Pulmonary artery endothelial cell (primary cell): ENCODE results near the gene ZNF516. TPM values are rescaled to one million over a fixed set of nuclear protein-coding genes. Genes with fewer than 3 reads are reported as not detected.
"Not testable (repeated sequence)": the region's sequence is repeated elsewhere in the genome, so short reads cannot be mapped to it uniquely, and the experiment has no call there.

Experiments
- DNase-seq: peaks from one replicate; pipeline ENCODE4 v3.0.0-alpha.2; 2011; ENCODE audit warnings: low read depth, low spot score
- total RNA-seq: library from RNA; depleted of rRNA; stranded (reverse); fragments of >200 nt; gene quantifications from 2 replicates; pipeline ENCODE4 v1.2.3, GENCODE V29; 2014

Gene ZNF516, protein sequence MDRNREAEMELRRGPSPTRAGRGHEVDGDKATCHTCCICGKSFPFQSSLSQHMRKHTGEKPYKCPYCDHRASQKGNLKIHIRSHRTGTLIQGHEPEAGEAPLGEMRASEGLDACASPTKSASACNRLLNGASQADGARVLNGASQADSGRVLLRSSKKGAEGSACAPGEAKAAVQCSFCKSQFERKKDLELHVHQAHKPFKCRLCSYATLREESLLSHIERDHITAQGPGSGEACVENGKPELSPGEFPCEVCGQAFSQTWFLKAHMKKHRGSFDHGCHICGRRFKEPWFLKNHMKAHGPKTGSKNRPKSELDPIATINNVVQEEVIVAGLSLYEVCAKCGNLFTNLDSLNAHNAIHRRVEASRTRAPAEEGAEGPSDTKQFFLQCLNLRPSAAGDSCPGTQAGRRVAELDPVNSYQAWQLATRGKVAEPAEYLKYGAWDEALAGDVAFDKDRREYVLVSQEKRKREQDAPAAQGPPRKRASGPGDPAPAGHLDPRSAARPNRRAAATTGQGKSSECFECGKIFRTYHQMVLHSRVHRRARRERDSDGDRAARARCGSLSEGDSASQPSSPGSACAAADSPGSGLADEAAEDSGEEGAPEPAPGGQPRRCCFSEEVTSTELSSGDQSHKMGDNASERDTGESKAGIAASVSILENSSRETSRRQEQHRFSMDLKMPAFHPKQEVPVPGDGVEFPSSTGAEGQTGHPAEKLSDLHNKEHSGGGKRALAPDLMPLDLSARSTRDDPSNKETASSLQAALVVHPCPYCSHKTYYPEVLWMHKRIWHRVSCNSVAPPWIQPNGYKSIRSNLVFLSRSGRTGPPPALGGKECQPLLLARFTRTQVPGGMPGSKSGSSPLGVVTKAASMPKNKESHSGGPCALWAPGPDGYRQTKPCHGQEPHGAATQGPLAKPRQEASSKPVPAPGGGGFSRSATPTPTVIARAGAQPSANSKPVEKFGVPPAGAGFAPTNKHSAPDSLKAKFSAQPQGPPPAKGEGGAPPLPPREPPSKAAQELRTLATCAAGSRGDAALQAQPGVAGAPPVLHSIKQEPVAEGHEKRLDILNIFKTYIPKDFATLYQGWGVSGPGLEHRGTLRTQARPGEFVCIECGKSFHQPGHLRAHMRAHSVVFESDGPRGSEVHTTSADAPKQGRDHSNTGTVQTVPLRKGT
- total RNA-seq: 9.3 and 10.0 TPM in 2 replicates

DNA sequence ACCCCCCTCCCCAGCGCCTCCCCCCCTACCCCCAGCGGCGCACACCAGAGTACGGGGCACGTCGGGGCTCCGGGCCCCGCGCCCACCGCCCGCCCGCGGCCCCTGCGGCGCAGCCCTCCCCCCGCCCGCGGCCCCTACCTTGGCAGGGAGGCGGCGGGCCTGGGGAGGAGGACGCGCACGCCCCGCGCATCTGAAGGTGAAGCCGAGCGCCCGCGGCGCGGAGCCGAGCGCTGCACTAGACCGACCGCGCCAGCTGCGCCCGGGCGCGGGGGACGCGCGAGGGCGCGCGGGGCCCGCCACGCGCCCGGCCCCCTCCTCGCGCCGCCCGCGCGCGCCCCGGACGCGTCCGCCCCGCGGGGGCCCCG lies at the start of gene ZNF516:
Gene ZNF516, minus strand, starts transcription at position 237 of the 365 bp plus-strand sequence. CDS start 52,188 bp downstream, outside the sequence.
- DNase-seq: no peak

DNA sequence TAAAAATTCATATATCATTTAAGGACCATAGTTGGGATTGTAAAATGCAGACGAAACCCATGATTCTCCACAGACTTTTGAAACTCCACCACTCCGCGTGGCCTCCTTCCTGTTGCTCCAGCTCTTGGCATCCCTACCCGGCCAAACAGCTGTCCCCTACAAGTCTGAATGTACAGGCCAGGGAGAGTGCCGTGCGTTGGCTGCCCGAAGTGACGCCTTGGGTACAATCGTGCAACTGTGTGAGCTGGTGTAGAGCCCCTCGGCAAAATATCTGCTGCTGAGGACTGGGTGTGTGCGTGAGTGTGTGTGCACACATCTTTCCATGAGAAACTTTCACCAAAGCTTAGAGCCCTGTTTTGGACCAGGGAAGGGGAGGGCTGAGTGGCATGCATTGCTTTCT lies 43.8 kb upstream of the ZNF516 start:
- DNase-seq: no peak

DNA sequence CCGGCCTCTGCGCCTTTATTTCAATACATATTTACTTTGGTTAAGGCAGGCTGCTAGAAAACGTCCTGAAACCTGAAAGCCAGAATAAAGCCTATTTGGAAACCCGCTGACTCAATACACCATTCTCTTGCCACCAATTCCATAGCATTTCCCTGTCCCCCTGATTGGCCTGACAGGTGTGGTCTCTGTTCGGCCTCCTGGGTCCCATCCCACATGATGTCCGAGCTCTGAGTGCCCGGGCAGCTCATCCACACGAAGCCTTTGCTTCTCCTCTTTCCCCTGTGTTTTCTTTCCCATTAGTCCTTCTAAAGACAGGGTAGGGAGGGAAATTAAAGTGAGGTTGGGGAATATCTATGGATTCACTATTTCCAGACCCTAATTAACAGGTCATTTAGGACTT lies 42.6 kb upstream of the ZNF516 start:
- no peak for DNase-seq

DNA sequence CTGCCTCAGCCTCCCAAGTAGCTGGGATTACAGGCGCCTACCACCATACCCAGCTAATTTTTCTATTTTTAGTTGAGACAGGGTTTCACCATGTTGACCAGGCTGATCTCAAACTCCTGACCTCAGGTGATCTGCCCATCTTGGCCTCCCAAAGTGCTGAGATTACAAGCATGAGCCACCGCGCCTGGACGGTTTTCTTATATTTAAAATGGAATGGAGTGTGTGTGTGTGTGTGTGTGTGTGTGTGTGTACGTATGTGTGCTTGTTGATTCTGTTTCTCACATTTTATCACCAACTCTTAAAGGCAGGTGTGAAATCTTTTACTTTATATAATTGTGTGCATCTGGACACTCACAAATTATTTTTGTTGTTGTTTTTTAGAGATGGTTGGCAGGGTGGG lies 41.6 kb upstream of the ZNF516 start:
- DNase-seq: not testable (repeated sequence)

DNA sequence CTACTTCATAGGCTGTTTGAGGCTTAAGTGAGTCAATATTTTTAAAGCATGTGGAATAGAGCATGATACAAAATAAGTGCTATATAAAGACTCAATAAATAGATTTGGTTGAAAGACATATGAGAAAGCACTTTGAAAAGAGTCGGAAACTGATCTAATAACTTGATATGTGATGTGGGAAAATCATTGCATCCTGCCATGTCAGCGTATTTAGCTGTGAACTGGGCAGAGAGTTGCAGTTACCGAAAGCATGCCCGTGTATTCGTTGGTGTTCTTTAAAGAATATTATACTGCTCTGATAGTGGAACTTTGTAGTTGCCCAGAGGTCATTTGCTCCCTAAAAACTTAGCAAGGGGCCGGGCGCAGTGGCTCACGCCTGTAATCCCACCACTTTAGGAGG lies 37.8 kb upstream of the ZNF516 start:
- no peak for DNase-seq

DNA sequence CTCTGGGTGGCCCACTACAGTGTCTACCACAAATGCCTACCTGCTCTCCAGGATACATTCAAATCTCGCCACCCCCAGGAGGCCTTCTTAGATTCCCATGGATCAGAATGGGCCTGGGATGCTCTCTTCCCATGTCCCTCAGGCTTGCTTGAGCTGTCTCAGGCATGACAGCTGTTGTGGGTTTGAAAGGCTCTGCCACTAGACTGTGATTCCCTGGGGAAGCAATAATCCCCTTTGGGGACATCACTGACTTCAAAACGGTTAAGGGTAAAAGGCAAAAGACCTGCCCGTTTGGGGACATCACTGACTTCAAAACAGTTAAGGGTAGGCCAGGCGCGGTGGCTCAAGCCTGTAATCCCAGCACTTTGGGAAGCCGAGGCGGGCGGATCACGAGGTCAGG lies 35.8 kb upstream of the ZNF516 start:
- no peak for DNase-seq

DNA sequence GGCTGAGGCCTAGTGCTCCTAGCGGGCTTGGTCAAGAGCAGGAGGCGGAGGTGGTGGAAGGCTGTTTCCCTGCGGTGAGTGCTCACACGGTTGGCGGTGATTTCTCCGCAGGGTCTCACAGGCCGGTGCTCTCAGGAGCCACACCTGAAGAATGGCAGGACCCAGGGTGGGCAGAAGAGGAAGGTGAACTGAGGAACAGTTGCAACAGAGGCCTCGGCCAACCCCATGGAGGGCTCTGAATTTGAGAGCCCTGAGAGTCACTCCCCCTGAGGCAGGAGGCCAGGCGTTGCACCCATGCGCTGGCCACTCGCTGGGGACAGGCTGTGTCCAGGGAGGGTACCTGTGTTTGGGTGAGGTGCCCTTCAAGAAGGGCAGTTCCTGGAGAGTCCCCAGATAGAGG lies 35.3 kb upstream of the ZNF516 start:
- DNase-seq: no peak

DNA sequence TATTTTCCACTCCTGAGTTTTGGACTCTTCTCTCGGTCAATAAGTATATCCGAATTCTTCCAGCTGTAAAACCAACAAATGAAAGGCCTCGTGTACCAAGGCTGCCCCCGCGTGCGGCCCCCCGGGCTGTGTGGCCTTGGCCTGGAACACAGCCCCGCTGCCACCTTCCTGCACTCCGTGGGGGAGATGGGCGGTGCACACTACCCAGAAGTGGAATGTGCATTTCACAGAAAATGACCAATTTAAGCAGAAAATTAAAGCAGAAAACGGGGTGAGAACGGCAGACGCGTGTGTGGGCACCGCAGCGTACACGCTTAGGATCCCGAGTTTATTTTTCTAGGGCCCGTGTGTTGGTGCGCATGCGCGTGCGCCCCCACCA lies 34.4 kb upstream of the ZNF516 start:
- DNase-seq: no peak

DNA sequence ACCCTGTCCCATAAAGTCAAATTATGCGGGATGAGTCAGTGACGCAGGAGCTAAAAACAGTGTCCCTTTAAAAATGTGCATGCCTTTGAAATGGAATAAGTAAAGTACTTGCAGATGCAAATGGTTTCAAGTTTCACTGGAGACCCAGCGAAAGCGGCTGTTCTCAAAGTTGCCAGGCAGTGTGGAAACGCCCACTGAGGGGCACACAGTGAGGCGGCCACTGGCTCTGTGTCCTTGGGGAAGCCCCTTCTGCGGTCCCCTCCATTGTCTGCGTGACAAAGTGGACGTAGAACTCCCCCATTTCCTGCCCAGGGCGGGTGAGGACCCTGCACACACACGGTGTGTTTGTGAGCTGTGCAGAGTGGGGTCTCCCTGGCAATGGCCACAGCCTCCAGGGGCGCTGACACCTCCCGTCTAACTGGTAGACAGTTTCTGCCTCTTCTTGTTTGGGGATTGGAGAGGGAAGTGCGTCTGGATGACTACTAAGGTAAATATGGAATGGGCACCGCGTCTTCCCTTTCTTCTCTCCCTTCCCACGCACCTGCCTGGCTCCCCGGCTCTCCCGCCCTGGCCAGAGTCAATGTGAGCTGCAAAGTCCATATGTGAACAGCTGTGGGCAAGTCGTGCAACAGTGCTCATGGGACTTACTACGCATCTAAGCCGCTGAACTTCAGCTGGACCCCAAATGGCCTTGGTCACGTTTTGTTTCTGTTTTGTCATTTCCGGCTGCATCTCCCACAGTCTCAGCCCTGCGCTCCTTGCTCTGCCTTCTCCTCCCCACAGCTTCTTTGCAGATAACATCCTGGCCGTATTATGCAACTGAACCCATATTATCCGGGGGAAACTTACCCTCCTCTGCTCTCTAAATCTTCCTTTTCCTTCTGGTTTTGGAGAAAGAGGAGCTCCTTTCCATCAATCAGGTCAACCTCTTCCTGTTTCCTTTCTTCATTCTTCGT lies 33.7 kb upstream of the ZNF516 start:
- DNase-seq: no peak

DNA sequence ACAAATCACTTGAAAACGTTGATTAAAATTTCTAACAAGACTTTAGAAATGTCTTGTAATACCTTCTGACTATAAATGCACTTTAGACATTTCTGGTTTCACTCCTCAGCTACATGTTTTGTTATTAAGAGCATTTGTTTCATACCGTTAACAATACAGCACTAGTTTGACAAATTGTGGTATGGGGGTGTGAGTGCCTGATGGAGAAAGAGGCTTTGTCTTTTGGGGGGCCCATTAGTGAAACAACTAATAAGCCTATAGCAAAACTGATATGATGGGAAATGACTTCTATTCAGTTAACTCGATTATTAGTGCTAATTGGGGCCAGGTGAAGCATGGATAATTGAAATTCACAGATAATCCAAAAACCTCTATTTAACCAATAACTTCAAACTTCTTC lies 30.9 kb upstream of the ZNF516 start:
- no peak for DNase-seq

DNA sequence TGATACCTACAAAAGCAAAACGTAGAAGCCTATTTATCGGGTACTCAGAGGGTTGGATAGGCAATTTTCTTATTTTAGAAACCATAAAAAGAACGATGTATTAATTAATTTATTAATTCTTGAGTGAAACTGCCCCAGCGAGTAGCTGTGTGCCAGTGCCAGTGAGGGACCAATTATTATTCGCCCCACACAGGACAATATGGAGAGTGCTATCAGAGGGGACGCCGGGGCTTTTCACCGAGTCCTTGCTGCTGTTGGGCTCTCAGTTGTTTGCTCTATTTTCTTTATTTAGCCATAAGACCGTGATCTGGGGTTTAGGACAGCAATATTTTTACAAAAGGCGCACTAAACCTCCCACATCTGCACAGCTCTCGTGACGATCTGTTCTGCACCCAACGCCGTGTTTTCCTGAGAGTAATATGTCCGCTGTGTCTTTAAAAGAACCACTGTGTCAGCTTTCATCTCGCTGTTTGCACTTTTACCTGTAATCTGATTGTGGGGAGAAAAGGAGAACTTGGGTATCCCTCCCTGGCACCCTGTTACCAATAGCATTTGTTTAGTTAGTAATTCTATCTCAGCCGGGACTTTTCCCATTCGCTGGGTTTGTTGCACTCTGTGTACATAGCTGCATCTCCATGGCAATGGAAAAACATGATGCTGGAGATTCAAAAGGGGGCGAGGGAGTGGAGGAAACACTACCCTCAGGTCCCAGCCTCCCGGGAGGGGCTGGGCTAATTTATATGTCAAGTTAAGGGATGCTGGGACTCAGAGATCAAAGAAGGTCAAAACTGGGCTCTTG lies 30.1 kb upstream of the ZNF516 start:
- DNase-seq: no peak

DNA sequence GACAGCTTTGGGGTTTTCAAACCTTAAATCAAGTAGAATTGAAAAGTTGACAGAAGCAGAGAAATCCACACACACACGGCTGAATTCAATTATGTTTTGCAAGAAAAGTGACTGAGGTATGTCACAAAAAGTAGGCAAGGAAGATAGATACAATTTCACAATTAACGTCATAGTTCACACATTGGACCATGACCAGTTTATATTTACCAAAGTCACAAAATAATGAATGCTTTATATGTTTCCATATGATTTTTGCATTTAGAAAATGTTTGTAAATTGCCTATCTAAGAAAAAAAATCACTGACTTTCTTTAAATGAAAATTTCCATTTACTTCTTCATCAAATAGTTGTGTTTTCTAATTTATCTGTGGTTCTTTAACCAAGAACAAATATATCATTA lies 29.4 kb upstream of the ZNF516 start:
- DNase-seq: no peak

DNA sequence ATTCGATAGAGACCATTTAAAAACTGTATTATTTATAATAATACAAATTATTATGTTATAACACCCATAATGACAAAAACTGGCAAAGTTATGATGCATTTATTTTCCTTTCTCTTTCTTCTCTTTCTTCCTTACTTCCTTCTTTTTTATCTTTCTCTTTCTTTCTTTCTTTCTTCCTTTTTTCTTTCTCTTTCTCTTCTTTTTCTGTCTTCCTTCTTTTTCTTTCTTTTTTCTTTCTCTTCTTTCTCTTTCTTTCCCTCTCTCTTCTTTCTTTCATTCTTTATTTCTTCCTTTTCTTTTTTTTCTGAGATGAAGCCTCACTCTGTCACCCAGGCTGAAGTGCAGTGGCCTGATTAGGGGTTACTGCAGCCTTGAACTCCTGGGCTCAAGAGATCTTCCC lies 27.5 kb upstream of the ZNF516 start:
- DNase-seq: no peak

DNA sequence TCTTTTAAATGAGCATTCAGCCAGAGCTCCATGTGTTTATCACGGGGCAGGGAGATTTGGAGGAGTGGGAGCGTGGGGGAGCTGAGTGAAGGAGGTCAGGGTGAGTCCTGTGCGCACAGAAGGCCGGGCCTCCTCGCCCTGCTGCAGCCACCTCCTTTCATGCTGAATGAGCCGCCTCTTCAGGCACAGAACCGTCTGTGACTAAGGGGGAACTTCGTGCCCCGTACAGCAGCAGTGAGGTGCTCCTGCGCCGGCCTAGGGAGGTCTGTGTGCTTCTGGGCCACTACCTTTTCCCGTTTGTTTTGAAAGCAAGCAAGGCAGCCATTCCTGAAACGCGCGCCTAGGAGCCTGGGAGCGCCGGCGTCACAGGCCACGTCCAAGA lies 27.1 kb upstream of the ZNF516 start:
- DNase-seq: no peak

DNA sequence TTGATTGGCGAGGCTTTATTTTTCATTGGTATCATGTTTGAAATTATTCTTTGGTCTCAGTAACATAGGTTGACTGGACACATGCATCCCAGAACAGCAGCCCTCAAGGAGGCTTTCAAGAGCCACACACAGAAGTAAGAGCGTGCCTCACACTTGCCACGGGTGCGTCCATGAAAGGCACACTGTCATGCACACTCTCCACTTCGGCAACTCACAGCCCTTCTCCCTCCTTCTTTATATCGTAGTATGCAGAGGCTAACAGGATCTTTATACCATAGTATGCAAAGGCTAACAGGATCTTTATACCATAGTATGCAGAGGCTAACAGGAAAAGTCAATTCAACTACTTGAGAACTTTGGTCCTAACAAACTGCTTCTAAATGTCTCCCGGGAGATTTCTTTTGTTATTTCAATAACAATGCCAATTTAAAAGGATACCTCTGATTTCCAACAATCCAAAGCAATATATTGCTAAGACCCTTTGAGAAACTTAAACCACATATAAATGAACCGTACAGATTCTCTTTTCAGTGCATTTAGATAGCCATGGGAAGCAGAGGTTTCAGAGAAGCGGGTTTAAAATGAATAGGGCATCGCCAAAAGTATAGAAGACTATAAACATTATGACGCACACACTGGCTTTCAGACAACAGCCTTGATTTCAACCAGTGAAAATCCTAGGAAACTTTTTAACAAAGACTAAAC lies 26.5 kb upstream of the ZNF516 start:
- no peak for DNase-seq

DNA sequence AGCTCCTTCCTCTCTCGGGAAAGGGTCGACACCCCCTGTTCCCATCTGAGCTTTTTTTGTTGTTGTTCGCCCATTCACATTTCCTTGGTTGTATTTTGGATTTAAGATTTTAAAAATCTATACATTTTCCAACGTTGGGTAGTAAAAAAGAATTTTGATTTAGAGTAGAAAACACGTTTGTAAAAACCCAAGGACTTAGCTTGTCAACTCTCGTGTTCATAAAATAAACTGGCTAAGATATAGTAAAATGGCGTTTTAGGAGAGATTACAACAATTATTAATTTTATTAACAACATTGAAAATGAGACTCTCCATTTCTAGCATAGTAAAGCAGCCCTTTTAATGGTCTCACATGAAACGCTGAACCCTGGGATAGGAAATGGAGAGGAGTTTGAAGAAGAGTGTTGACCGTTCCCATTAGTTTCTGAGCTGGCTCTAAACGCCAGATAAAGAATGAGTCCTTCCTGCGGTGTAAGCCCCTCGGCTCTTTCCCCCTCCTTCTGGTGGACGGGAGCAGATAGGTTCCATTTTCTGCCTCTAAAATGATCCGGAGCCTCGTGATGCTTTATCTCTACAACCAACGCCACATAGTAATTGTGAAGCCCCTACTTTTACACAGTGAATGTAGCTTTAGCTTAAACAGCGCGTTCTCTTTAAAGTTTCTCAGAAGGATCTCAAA lies 24.0 kb upstream of the ZNF516 start:
- no peak for DNase-seq

DNA sequence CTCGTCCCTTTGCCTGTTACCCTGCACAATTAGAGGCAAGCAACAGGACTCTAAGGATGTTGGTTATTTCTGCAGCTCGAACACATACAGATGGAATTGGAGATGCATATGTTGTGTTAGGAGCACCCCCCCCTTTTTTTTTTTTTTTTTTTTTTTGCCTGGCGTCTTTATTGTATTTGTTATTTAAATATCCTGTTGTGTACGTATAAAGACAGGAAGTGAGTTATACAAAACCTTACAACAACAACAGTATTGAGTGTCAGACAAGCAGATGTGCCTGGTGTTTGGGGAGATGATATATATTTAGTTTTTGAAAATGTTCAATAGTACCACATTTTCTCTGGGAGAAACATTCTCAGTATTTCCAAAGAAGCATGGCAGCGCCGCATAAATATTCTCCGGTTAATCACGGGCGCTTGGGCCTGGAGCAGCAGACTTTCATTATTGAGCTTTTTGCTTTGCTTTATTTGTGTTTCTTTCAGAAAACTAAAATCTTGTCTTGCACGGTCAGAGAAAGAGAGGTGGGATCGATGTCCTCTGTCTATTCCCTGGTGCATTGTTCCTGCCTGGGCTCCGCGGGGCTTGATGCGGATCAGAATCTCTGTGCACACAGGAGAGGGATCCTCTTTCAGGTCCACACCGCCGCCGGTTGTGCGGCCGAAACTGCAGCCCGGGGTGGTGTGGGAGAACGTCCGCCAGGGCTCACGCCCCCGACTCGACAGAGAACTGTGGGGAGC lies 23.2 kb upstream of the ZNF516 start:
- no peak for DNase-seq

DNA sequence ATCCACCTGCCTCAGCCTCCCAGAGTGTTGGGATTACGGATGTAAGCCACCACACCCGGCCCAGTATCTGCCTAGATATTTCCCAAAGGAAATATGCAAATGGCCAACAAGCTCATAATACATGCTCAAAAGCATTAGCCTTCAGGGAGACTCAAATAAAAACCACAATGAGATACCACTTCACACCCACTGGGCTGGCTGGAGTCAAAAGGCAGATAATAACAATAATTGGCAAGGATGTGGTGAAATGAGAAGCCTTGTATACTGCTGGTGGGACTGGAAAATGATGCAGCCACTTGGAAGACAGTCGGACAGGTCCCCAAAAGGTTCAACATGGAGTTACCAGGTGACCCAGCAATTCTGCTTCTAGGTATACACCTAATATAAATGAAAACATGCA lies 20.5 kb upstream of the ZNF516 start:
- DNase-seq: no peak
